Peyer's patch (tissue), 4 donors: ENCODE data around the gene PCAT6. TPM values are rescaled to one million over a fixed set of nuclear protein-coding genes. Genes with fewer than 3 reads are reported as not detected.

Experiments used
- DNase-seq, 3 donors: peaks; one replicate each; pipeline ENCODE4 v3.0.0-alpha.2; 2017 to 2019
- H3K27ac ChIP-seq, 4 donors: fragments of 200-600 bp; sonication (generic); one replicate each; pipeline ENCODE4 v1.5.1; 2016 to 2019
- H3K27me3 ChIP-seq, 2 donors: fragments of 200-600 bp; sonication (generic); one replicate each; pipeline ENCODE4 v1.5.1; 2019
- H3K36me3 ChIP-seq, 3 donors: fragments of 200-600 bp; sonication (generic); one replicate each; pipeline ENCODE4 v1.5.1; 2016 to 2019
- H3K4me1 ChIP-seq, 4 donors: fragments of 200-600 bp; sonication (generic); one replicate each; pipeline ENCODE4 v1.5.1; 2016 to 2019
- H3K4me3 ChIP-seq, 4 donors: fragments of 200-600 bp; sonication (generic); 1 replicate in 3 of 4; 2 replicates in 1 of 4; pipeline ENCODE4 v1.5.1; 2016 to 2019; ENCODE audit warnings: mild to moderate bottlenecking in 1 of 4
- H3K9me3 ChIP-seq, 4 donors: fragments of 200-600 bp; sonication (generic); one replicate each; pipeline ENCODE4 v1.5.1; 2016 to 2019; ENCODE audit warnings: mild to moderate bottlenecking in 1 of 4
- POLR2A ChIP-seq, 2 donors: fragments of 450-650 bp; IDR thresholded peaks; one replicate each; pipeline ENCODE4 v1.5.1; 2017; ENCODE audit warnings: antibody characterized with exemption in 2 of 2, mild to moderate bottlenecking in 2 of 2, moderate library complexity in 2 of 2
- total RNA-seq, 4 donors: library from RNA; depleted of rRNA; stranded (reverse); fragments of >200 nt; gene quantifications; one replicate each; pipeline ENCODE4 v1.1.0, GENCODE V29; 2016
- TF ChIP-seq, protein P1 (sequence below), 6 experiments: fragments of 450-650 bp in 4 of 6; fragments of 200-600 bp in 2 of 6; sonication (generic) in 1 of 6; IDR thresholded peaks; one replicate each; pipeline ENCODE4 v1.5.1; 2017 to 2019; ENCODE audit warnings: antibody characterized with exemption in 6 of 6, mild to moderate bottlenecking in 3 of 6, moderate library complexity in 1 of 6

PCAT6 gene
- not detected for total RNA-seq

DNA sequence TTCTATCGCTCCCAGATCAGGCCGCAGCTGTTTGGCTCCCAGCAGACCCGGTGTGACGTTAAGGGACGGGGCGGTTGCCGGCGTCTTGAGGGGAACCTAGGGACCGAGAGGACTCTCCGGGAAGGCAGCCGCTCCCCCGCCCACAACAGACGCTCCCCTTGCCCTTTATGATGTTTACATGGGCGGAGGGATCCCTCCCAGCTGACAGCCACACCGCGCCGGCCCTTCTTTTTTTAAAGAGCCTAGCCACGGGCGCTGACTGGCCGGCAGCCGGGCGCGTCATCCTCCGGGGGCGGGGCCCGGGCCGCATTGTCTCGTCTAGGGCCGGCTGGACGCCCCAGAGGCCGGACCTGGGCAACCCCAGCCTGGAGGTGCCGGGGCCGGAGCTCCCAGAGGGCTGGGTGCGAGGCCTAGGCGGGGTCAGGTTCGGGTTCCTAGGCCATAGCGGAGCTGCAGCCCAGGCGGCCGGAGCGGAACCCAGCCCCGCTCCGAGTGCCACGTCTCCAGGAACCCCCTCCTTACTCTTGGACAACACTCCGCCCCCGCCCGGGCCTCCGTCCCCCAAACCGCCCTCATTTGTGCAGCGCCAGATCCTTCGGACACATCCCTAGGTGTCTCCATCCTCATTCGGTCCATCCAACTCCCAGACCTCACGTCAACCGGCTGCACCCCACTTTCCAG is at the start of gene PCAT6:
PCAT6 (plus strand) TSS at position 340 of the 681 bp plus-strand sequence.
- peak; percentile 92 to 98 (median 96) for DNase-seq
- Histone ChIP-seq H3K27me3 (no peaks in the 10 kb centered on the region), H3K27ac (peak within 1 kb of the TSS; percentile 72 to 88 (median 84)), H3K4me3 (peak within 1 kb of the TSS; percentile 55 to 84 (median 78)), H3K4me1 (peaks cover 0 to 15% (median 1%) of the 10 kb centered on the region in 4 donors), H3K9me3 (no peaks in the 10 kb centered on the region), H3K36me3 (no peaks in the 10 kb centered on the region)
- peak; percentile 87 to 93 for TF ChIP-seq POLR2A (IDR thresholded peaks at IDR 0.05)
- TF ChIP-seq, protein P1, sequence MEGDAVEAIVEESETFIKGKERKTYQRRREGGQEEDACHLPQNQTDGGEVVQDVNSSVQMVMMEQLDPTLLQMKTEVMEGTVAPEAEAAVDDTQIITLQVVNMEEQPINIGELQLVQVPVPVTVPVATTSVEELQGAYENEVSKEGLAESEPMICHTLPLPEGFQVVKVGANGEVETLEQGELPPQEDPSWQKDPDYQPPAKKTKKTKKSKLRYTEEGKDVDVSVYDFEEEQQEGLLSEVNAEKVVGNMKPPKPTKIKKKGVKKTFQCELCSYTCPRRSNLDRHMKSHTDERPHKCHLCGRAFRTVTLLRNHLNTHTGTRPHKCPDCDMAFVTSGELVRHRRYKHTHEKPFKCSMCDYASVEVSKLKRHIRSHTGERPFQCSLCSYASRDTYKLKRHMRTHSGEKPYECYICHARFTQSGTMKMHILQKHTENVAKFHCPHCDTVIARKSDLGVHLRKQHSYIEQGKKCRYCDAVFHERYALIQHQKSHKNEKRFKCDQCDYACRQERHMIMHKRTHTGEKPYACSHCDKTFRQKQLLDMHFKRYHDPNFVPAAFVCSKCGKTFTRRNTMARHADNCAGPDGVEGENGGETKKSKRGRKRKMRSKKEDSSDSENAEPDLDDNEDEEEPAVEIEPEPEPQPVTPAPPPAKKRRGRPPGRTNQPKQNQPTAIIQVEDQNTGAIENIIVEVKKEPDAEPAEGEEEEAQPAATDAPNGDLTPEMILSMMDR (IDR thresholded peaks at IDR 0.05): no peak

DNA sequence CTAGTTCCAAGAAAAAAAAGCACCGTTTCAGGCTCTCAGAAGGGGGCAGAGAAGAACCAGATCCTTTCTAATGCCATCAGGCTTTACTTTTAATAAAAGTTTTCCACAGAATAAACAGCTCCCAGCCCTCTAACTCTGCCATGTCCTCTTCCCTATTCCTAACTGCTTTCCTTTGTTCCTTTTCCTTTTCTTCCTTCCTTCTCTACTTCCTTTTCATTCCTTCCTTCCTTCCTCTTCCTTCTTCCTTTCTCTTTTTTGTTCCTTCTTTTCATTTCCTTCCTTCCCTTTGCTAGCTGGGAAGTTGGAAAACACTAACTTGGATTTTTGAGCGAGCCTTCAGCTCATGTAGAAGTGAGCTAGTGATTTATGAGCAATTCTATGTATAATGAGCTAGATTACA is 48.7 kb upstream of the PCAT6 start:
- no peaks in the 10 kb centered on the region for H3K27me3 ChIP-seq
- TF ChIP-seq, protein P1 (IDR thresholded peaks at IDR 0.05): no peak
- no peak for TF ChIP-seq POLR2A (IDR thresholded peaks at IDR 0.05)
- no peak for DNase-seq
- peaks cover 0 to 83% (median 0%) of the 10 kb centered on the region in 3 donors for H3K36me3 ChIP-seq
- H3K4me1 ChIP-seq: no peaks in the 10 kb centered on the region
- H3K9me3 ChIP-seq: no peaks in the 10 kb centered on the region
- H3K4me3 ChIP-seq: no peak overlapping the region
- no peak overlapping the region for H3K27ac ChIP-seq

DNA sequence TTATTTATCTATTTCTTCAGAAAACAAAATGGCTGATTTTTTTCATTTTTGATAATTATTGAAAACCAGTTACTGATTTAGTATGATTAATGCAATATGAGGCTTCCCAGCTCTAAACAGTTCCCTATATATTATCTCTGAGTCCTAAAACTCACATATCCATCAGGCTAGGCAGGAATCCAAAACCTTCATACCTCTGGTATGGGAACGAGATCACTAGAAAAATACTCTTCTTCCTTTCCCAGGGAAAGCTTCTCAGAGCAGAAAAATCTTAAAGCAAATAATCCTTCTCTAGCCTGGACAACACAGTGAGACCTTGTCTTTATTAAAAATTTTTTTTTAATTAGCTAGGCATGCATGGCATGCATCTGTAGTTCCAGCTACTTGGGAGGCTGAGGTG is 45.0 kb upstream of the PCAT6 start:
- TF ChIP-seq POLR2A (IDR thresholded peaks at IDR 0.05): no peak
- TF ChIP-seq, protein P1 (IDR thresholded peaks at IDR 0.05): no peak

DNA sequence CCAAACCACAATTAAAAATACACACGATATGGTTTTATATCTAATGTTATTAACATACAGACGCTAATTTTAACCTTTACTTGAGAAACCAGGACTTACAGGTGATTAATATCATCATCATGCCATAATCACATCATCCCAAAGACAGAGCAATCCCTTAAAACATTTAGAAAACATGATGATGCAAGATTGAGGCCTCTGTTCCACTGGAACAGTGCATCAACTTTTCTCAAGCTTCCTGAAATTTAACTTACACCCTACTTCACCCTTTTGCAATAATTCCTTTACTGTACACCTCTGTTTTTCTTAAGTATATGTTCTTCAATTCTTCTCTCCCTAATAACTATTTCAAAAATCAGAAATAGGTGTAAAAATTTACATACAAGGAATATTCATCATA is 40.6 kb upstream of the PCAT6 start:
- Histone ChIP-seq H3K27ac (no peak overlapping the region), H3K4me1 (no peaks in the 10 kb centered on the region), H3K9me3 (no peaks in the 10 kb centered on the region), H3K4me3 (no peak overlapping the region), H3K27me3 (no peaks in the 10 kb centered on the region), H3K36me3 (peaks cover 0 to 68% (median 0%) of the 10 kb centered on the region in 3 donors)
- DNase-seq: no peak
- TF ChIP-seq, protein P1 (IDR thresholded peaks at IDR 0.05): no peak
- TF ChIP-seq POLR2A (IDR thresholded peaks at IDR 0.05): no peak

More for the DNA sequence above, 45.0 kb upstream of the PCAT6 start:
- Histone ChIP-seq H3K4me1 (no peaks in the 10 kb centered on the region), H3K9me3 (no peaks in the 10 kb centered on the region), H3K4me3 (no peak overlapping the region), H3K36me3 (peaks cover 0 to 58% (median 0%) of the 10 kb centered on the region in 3 donors), H3K27me3 (no peaks in the 10 kb centered on the region), H3K27ac (no peak overlapping the region)
- DNase-seq: no peak

DNA sequence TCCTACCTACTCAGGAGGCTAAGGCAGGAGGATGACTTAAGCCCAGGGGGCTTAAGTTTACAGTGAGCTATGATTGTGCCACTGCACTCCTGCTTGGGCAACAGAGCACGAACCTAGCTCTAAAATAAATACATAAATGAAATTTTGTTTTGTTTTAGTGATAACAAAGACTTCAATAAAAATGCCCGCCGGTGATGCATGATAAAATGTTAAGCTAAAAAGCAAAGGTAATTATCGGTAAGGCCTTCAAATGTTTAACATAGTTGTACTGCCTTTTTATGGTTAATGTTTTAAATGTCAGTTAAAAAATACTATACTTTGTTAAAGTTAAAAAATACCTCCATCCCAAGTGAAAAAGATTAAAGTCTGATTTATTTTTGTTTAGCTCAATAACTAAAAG is 29.6 kb upstream of the PCAT6 start:
- H3K4me3 ChIP-seq: no peak overlapping the region
- H3K27ac ChIP-seq: no peak overlapping the region
- no peaks in the 10 kb centered on the region for H3K4me1 ChIP-seq
- no peaks in the 10 kb centered on the region for H3K27me3 ChIP-seq
- H3K9me3 ChIP-seq: no peaks in the 10 kb centered on the region
- TF ChIP-seq POLR2A (IDR thresholded peaks at IDR 0.05): no peak
- TF ChIP-seq, protein P1 (IDR thresholded peaks at IDR 0.05): no peak
- no peaks in the 10 kb centered on the region for H3K36me3 ChIP-seq
- no peak for DNase-seq
